Erythroblast (primary cell): ENCODE measurements around the gene ZNF813.
"Not testable (repeated sequence)": the region's sequence is repeated elsewhere in the genome, so short reads cannot be mapped to it uniquely, and the experiment has no call there.

Experiments
- GATA1 ChIP-seq: IDR thresholded peaks from 2 replicates; pipeline ENCODE4 v1.6.1; 2011; ENCODE audit warnings: low read depth, mild to moderate bottlenecking, control low read depth, low read length, moderate library complexity
- POLR2A ChIP-seq: IDR thresholded peaks from 2 replicates; pipeline ENCODE4 v1.6.1; 2011; ENCODE audit warnings: mild to moderate bottlenecking, low read length

DNA sequence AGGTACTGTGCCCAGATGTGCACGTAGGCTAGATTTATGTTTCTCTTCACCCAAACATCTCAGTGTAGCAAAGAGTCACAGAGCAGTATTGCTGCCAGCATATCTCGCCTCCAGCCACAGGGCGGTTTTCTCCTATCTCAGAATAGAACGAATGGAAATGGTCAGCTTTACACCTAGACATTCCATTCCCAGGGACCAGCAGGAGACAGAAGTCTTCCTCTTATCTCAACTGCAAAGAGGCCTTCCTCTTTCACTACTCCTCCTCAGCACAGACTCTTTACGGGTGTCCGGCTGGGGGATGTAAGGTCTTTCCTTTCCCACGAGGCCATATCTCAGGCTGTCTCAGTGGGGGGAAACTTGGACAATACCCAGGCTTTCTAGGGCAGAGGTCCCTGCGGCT, 1.1 kb downstream of the ZNF813 start:
- not testable (repeated sequence) for TF ChIP-seq POLR2A, GATA1
